ENCODE measurements around the gene CARS1.

CARS1 gene

DNA sequence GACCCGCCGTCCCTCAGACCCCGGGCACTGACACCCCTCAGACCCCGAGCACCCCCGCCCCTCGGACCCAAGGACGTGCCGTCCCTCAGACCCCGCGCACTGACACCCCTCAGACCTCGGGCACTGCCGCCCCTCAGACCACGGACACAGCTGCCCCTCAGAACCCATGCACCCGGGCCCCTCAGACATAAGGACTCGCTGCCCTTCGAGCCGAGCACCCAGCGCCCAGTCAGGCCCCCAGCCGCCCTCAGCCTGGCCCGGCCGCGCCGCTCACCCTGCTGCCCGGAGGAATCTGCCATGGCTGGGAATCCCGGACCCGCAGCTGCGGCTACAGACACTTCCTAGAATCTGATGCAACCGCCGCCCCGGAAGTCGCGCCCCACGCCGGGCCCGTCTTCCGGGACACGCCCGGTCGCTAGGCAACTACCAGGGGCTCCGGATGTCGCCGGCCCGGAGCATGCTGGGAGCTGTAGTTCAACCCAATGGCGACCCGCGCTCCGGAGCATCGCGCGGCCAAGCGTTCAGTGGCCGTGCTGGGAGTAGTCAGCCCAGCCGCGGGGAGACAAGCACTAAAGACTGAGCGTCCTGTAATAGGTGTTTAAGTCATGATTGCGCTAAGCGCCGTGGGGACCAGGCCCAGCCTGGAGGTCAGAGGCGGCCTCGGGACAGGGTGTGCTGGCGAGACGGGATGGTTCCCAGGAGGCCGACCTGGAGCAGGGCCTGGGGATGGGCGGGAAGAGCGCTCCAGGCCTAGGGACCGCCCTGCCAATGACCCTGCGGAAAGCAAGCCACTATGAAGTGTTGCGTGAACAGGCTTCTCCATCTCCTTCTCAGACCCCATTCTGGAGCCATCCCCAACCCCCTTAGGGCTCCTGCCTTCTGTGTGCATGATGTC is at the start of gene CARS1:
Gene CARS1, minus strand, starts transcription at position 355 of the 895 bp plus-strand sequence. Its CDS starts 56 bp downstream, at position 299.
- Mint-ChIP-seq H3K27ac (ENCODE audit: low read depth) (peak within 1 kb of the TSS; percentile 79), H3K36me3 (ENCODE audit: insufficient read depth) (peaks cover 2% of the 10 kb centered on the region), H3K9me3 (no peaks in the 10 kb centered on the region), H3K27me3 (peaks cover 10% of the 10 kb centered on the region), H3K4me3 (peak within 1 kb of the TSS; percentile 89), H3K4me1 (peaks cover 37% of the 10 kb centered on the region)
- ATAC-seq (replicated peaks; ENCODE audit: extremely low read depth, poor library complexity, severe bottlenecking) (peak; percentile 99), DNase-seq (ENCODE audit: low spot score in 2 of 2) (peak; percentile 78 to 80)

DNA sequence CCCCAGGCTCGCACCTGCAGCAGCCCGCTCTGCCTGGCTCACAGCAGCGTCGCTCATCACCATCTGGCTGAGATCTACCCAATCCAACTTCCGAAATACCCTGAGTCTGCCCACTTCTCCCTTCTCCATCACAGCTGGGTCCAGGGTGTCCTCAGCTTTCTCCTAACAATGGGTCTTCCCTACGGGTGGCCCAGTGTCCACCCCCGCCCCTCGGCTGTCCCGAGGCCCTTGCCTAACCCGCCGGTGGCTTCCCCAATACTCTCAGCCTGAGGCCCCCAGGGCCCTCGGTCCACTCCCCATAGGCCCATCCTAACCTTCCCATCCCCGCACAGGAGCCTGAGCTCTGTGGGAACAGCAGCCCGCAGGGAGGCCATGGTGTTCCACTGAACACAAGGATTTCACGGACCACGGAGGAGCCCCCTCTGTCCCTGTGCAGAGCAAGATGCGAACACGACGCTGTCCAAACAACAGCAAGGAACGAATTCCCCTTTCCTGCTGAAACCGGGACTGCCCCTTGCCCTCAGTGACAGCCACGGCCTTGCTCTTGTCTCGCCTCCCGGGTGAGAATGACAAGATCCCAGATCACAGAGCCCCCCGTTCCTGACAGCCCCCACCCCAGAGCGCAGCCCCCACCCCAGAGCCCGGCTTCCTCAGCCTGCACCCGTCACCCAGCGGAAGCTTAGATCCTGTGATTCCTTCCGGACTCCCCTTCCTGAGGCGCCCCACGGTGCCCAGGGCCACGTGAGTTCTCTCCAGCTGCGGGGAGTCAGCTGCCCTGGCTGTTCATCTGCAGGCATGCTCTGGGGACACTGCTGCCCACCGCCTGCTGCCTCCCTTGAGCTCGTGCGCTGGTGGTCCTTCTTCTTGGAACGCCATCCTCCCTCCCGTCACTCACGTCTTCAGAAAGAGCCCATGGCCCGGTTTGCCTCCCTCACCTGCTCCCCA is 48.8 kb upstream of the CARS1 start:
- H3K27ac Mint-ChIP-seq (ENCODE audit: low read depth), result peak overlapping the region; percentile 29
- H3K4me1 Mint-ChIP-seq, result no peaks in the 10 kb centered on the region
- ATAC-seq (replicated peaks; ENCODE audit: extremely low read depth, poor library complexity, severe bottlenecking), result no peak
- H3K9me3 Mint-ChIP-seq, result no peaks in the 10 kb centered on the region
- peaks cover 3% of the 10 kb centered on the region for H3K36me3 Mint-ChIP-seq (ENCODE audit: insufficient read depth)
- no peak for DNase-seq (ENCODE audit: low spot score in 2 of 2)
- H3K4me3 Mint-ChIP-seq, result no peak overlapping the region
- H3K27me3 Mint-ChIP-seq, result no peaks in the 10 kb centered on the region

DNA sequence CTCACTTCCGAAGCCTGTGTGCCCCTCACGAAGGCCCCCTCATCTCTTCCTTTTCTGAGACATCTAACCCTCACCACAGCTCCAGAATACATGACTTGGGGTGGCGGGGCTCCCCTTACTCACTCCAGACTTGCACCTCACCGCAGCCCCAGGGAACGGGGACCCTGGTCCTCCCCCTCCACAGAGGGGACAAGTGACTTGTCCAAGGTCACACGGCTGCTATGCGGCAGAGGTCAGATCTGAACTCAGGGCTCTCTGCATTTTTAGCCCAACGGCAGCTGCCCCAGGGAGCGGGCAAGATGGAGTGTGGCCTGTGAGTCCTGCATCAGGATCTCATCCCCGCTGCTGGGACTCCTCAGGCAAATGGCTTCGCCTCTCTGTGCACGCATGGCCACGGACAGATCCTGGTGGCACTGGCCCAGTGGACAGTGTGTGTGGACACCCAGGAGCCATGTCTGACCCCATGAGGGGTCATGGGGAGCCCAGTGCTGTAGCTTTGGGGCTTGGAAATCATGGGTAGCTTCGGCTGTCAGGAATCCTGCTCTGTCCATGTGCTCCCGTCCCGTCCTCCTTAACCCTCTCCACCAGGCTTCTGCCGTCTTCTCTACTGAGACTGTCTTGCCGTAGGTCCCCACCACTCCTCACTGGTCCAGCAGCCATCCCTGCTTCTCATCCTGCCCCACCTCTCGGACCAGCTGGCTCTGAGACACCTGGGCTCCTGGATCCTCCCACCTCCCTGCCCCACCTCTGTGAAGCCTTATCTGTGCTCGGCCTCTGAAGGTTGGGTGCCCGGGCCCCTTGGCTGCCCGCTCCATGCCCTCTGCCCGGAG is 48.0 kb upstream of the CARS1 start:
- ATAC-seq (replicated peaks; ENCODE audit: extremely low read depth, poor library complexity, severe bottlenecking), result no peak
- Mint-ChIP-seq H3K27me3 (no peaks in the 10 kb centered on the region), H3K27ac (ENCODE audit: low read depth) (no peak overlapping the region), H3K9me3 (no peaks in the 10 kb centered on the region), H3K4me3 (no peak overlapping the region), H3K4me1 (no peaks in the 10 kb centered on the region), H3K36me3 (ENCODE audit: insufficient read depth) (peaks cover 2% of the 10 kb centered on the region)
- no peak for DNase-seq (ENCODE audit: low spot score in 2 of 2)

DNA sequence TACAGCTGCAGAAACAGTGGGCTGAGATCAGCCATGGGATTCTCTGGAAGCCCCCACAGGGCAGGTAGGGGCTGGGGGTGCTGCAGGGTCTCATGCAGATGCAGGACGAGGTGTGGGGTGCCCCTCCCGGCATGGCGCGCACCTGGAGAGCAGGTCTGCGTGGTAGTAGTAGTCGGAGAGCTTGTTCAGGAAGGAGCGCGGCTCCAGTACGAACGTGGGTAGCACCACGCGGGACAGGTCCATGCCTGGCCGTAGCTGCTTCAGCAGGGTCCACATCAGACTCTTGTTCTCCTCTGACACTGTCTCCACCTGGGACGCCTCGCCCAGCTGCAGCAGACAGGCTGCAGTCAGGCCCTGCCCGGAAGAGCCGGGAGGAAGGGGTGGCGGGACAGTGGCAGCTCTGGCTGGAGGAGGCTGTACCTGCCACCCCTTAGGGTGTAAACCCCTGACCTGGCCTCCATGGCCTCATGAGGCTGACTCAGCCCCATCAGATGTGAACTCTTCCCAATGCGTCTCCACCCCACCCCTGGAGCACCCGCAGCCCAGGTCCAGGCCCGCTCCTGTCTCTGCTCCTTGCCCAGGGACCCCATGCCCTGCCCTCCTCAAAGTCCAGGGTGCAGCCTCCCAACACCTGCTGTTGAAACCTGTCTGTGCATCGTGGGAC is 47.0 kb upstream of the CARS1 start:
- Mint-ChIP-seq H3K9me3 (no peaks in the 10 kb centered on the region), H3K4me3 (no peak overlapping the region), H3K36me3 (ENCODE audit: insufficient read depth) (peaks cover 3% of the 10 kb centered on the region), H3K27me3 (no peaks in the 10 kb centered on the region), H3K4me1 (peaks cover 5% of the 10 kb centered on the region), H3K27ac (ENCODE audit: low read depth) (no peak overlapping the region)
- DNase-seq (ENCODE audit: low spot score in 2 of 2) (no peak), ATAC-seq (replicated peaks; ENCODE audit: extremely low read depth, poor library complexity, severe bottlenecking) (no peak)

DNA sequence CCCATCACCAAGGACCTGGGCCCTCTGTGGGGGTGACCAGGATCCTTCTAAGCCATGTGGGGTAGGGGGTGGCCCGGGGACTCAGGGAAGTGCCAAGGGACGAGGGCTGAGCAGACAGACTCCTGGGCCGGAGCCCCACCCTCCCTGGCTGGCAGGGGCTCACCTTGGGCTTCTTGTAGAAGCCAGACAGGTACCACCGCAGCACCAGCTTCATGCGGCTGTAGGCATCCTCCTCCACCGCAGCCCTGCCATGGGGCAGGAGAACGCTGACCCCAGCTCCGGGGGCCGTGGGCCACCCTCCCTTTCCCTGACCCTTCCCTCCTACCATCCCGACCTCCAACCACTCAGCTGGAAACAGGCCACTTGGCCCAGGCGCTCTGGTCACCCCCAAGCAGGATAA is 45.9 kb upstream of the CARS1 start:
- Mint-ChIP-seq H3K9me3 (no peaks in the 10 kb centered on the region), H3K4me3 (no peak overlapping the region), H3K36me3 (ENCODE audit: insufficient read depth) (peaks cover 5% of the 10 kb centered on the region), H3K4me1 (peaks cover 13% of the 10 kb centered on the region), H3K27ac (ENCODE audit: low read depth) (no peak overlapping the region), H3K27me3 (no peaks in the 10 kb centered on the region)
- DNase-seq (ENCODE audit: low spot score in 2 of 2) (no peak), ATAC-seq (replicated peaks; ENCODE audit: extremely low read depth, poor library complexity, severe bottlenecking) (no peak)

DNA sequence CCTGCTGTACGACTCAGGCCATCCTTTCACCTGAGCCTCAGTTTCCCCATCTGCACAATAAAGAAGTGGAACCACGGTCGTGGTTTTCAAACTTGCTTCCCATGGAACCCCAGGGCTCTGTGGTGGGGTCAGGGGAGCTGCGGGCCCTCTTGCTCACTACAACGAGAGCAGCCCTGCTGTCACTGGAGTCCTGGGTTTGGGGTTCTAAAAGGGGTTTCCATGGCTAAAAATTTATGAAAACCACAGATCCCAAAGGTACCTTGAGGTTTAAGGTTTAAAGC is 45.4 kb upstream of the CARS1 start:
- H3K4me1 Mint-ChIP-seq, result peaks cover 16% of the 10 kb centered on the region
- DNase-seq (ENCODE audit: low spot score in 2 of 2), result no peak
- no peak overlapping the region for H3K4me3 Mint-ChIP-seq
- no peaks in the 10 kb centered on the region for H3K27me3 Mint-ChIP-seq
- no peaks in the 10 kb centered on the region for H3K9me3 Mint-ChIP-seq
- H3K27ac Mint-ChIP-seq (ENCODE audit: low read depth), result no peak overlapping the region
- peaks cover 5% of the 10 kb centered on the region for H3K36me3 Mint-ChIP-seq (ENCODE audit: insufficient read depth)
- no peak for ATAC-seq (replicated peaks; ENCODE audit: extremely low read depth, poor library complexity, severe bottlenecking)

DNA sequence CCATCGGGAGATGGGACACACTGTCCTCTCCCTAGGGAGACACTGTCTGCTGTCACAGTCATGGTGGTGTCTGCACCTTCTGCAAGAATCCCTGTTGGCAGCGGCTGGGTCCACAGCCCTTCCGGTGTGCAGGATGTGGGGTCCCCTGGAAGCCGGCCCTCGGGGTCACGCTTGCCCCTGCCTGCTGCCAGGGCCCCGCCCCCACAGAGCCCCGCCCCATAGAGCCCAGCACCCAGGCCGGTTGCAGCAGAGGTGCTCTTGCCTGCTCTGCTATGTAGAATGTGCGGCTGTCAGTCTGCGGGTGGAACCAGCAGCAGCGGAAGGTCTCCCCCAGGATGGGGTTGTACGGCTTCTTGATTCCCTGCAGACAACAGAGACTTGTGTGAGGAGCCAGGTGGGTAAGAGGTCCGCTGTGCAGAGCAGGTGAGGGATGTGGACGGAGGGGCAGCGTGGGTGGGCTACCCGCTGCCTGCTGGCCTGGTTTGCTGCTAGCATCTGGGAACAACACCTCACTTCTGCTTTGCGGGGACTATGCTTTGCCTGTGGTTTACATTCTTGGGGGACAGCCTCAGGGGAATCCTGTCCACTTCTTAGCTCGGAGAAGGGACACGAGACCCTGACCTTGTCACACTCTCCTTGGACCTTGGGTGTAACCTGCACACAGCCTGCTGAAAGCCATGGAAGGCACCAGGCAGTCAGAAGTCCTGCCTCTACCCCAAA is 44.9 kb upstream of the CARS1 start:
- H3K36me3 Mint-ChIP-seq (ENCODE audit: insufficient read depth), result peaks cover 5% of the 10 kb centered on the region
- peaks cover 16% of the 10 kb centered on the region for H3K4me1 Mint-ChIP-seq

DNA sequence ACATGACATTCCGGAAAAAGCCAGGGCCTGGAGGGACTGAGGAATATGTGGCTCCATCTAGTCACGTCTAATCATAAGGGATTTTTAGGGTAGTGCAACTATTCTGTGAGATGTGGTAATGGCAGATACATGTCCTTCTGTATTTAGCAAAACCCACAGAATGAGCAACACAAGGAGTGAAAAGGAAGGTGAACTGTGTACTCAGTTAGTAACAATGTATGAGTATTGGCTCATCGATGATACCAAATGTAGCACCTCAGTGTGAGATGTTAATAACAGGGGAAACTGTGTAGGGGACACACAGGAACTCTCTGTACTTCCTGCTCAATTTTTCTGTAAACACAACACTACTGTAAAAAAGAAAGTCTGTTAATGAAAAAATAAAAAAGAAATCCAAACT is 42.0 kb upstream of the CARS1 start:
- Mint-ChIP-seq H3K9me3 (no peaks in the 10 kb centered on the region), H3K27ac (ENCODE audit: low read depth) (peak overlapping the region; percentile 59), H3K4me1 (peaks cover 16% of the 10 kb centered on the region), H3K36me3 (ENCODE audit: insufficient read depth) (peaks cover 8% of the 10 kb centered on the region), H3K27me3 (no peaks in the 10 kb centered on the region), H3K4me3 (peak overlapping the region; percentile 7)
- ATAC-seq (replicated peaks; ENCODE audit: extremely low read depth, poor library complexity, severe bottlenecking) (peak; percentile 74), DNase-seq (ENCODE audit: low spot score in 2 of 2) (no peak)

More for the DNA sequence above, 44.9 kb upstream of the CARS1 start:
- peak overlapping the region; percentile 38 for H3K27ac Mint-ChIP-seq (ENCODE audit: low read depth)
- no peak overlapping the region for H3K4me3 Mint-ChIP-seq
- H3K9me3 Mint-ChIP-seq, result no peaks in the 10 kb centered on the region
- no peak for ATAC-seq (replicated peaks; ENCODE audit: extremely low read depth, poor library complexity, severe bottlenecking)
- no peak for DNase-seq (ENCODE audit: low spot score in 2 of 2)
- no peaks in the 10 kb centered on the region for H3K27me3 Mint-ChIP-seq

DNA sequence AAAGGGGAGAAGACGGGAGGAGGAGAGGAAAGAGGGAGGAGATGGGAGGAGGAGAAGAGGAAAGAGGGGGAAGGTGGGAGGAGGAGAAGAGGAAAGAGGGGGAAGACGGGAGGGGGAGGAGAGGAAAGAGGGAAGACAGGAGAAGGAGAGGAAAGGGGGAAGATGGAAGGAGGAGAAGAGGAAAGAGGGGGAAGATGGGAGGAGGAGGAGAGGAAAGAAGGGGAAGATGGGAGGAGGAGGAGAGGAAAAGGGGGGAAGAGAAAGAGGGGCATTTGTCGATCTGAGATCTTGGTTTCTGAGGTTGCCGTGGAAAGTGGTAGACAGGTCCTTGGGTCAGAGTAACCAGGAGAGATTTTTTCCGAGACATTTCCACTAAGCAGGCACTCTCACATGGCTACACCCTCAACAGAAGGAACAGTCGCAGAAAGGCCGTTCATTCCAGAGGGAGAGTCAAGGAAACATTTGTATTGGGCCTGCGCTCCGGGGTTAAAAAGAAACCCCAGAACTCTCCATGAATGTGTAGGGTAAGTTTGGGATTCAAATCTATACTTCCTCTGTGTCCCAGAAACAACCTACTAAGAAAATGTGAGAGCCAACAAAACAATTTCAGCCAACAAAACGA is 39.8 kb upstream of the CARS1 start:
- ATAC-seq (replicated peaks; ENCODE audit: extremely low read depth, poor library complexity, severe bottlenecking) (no peak), DNase-seq (ENCODE audit: low spot score in 2 of 2) (no peak)
- H3K4me1 Mint-ChIP-seq, result peaks cover 16% of the 10 kb centered on the region
- no peaks in the 10 kb centered on the region for H3K27me3 Mint-ChIP-seq
- no peaks in the 10 kb centered on the region for H3K9me3 Mint-ChIP-seq
- H3K36me3 Mint-ChIP-seq (ENCODE audit: insufficient read depth), result peaks cover 14% of the 10 kb centered on the region
- no peak overlapping the region for H3K4me3 Mint-ChIP-seq
- peak overlapping the region; percentile 32 for H3K27ac Mint-ChIP-seq (ENCODE audit: low read depth)

DNA sequence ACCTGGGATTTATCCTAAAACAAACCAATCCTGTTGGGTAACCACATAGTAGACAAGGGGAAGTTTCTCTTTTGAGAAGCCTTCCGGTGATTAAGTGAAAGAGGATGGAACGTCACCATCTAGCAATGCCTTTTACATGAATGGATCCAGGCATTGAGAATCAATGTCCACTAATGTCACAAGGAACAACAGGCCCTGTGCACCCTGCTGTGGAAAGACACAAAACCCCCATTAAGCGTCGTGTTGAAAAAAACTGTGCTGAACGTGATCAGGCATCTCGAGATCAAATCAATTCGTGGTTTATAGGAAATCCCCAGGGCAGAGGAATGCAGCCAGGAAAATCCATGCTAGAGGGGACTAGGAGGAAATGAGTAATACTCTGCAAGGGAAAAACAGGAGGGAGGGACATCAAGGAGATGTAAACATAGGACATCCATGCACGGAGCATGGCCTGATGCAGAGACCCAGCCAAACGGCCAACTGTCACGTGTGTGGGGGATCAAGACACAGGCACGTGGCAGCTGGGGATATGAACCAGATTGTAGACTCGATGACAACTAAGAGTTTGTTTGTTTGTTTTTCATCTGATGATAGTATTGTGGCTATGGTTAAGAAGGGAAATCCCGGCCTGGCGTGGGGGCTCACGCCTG is 38.6 kb upstream of the CARS1 start:
- H3K4me1 Mint-ChIP-seq, result peaks cover 16% of the 10 kb centered on the region
- H3K36me3 Mint-ChIP-seq (ENCODE audit: insufficient read depth), result peaks cover 20% of the 10 kb centered on the region
- DNase-seq (ENCODE audit: low spot score in 2 of 2) (no peak), ATAC-seq (replicated peaks; ENCODE audit: extremely low read depth, poor library complexity, severe bottlenecking) (no peak)
- no peak overlapping the region for H3K4me3 Mint-ChIP-seq
- H3K9me3 Mint-ChIP-seq, result no peaks in the 10 kb centered on the region
- H3K27me3 Mint-ChIP-seq, result no peaks in the 10 kb centered on the region
- H3K27ac Mint-ChIP-seq (ENCODE audit: low read depth), result no peak overlapping the region

Measured in central memory CD8-positive, alpha-beta T cell (primary cell).